Liver (tissue), 9 donors: ENCODE results near the gene MS4A6E. TPM values are rescaled to one million over a fixed set of nuclear protein-coding genes. Genes with fewer than 3 reads are reported as not detected.
A peak's percentile ranks its signal among the peaks of the same experiment; 100 is the strongest.

Experiments used
- DNase-seq: peaks from one replicate; pipeline ENCODE4 v3.0.0-alpha.2; 2017; ENCODE audit warnings: low spot score
- H3K27ac ChIP-seq, 2 donors: one replicate each; pipeline ENCODE4 v1.7.0; 2013; ENCODE audit warnings: inconsistent platforms in 2 of 2, low read length in 2 of 2, control low read depth in 1 of 2, low read depth in 1 of 2, mild to moderate bottlenecking in 1 of 2
- H3K27me3 ChIP-seq, 4 donors: one replicate each; pipeline versions ENCODE4 v1.6.1 to v1.7.0; 2013; ENCODE audit warnings: low read length in 3 of 4, inconsistent platforms in 1 of 4, mild to moderate bottlenecking in 1 of 4, moderate library complexity in 1 of 4; ENCODE audit not compliant: control insufficient read depth in 4 of 4, insufficient read depth in 4 of 4
- H3K36me3 ChIP-seq, 4 donors: one replicate each; pipeline versions ENCODE4 v1.6.1 to v1.7.0; 2013; ENCODE audit warnings: low read length in 3 of 4, mild to moderate bottlenecking in 3 of 4, low read depth in 1 of 4, moderate library complexity in 1 of 4; ENCODE audit not compliant: control insufficient read depth in 4 of 4, insufficient read depth in 3 of 4
- H3K4me1 ChIP-seq, 4 donors: one replicate each; pipeline versions ENCODE4 v1.6.1 to v1.7.0; 2013; ENCODE audit warnings: low read length in 3 of 4, mild to moderate bottlenecking in 3 of 4, moderate library complexity in 1 of 4; ENCODE audit not compliant: control insufficient read depth in 4 of 4, insufficient read depth in 4 of 4
- H3K4me3 ChIP-seq, 3 donors: one replicate each; pipeline versions ENCODE4 v1.6.1 to v1.7.0; 2013; ENCODE audit warnings: low read length in 3 of 3, control low read depth in 1 of 3, low read depth in 1 of 3, mild to moderate bottlenecking in 1 of 3
- H3K9ac ChIP-seq, 2 donors: one replicate each; pipeline ENCODE4 v1.7.0; 2013; ENCODE audit warnings: low read length in 2 of 2, mild to moderate bottlenecking in 2 of 2, moderate library complexity in 2 of 2, control low read depth in 1 of 2, low read depth in 1 of 2
- H3K9me3 ChIP-seq, 4 donors: one replicate each; pipeline versions ENCODE4 v1.6.1 to v1.7.0; 2013; ENCODE audit warnings: low read length in 3 of 4; ENCODE audit not compliant: control insufficient read depth in 4 of 4
- ATF3 ChIP-seq: IDR thresholded peaks from 2 replicates; pipeline ENCODE4 v1.6.1; 2016; ENCODE audit warnings: antibody characterized with exemption
- CTCF ChIP-seq: fragments of 150-350 bp; IDR thresholded peaks from 2 replicates; pipeline ENCODE4 v1.5.1; 2017; ENCODE audit warnings: improper control_type of control experiment, low read depth, low read length; ENCODE audit not compliant: missing input control
- EGR1 ChIP-seq, 2 donors: IDR thresholded peaks; 2 replicates each; pipeline ENCODE4 v1.6.1; 2016 to 2018; ENCODE audit warnings: antibody characterized with exemption in 2 of 2, low read depth in 2 of 2
- FOXA1 ChIP-seq: IDR thresholded peaks from 2 replicates; pipeline ENCODE4 v1.6.1; 2016; ENCODE audit warnings: antibody characterized with exemption
- FOXA2 ChIP-seq: IDR thresholded peaks from 2 replicates; pipeline ENCODE4 v1.6.1; 2016; ENCODE audit warnings: antibody characterized with exemption
- GABPA ChIP-seq, 2 donors: IDR thresholded peaks in 1 of 2; conservative IDR thresholded peaks in 1 of 2; 2 replicates each; pipeline ENCODE4 v1.6.1; 2016; ENCODE audit warnings: antibody characterized with exemption in 2 of 2, mild to moderate bottlenecking in 1 of 2, moderate library complexity in 1 of 2
- HNF4A ChIP-seq, 2 donors: conservative IDR thresholded peaks; 2 replicates each; pipeline ENCODE4 v1.6.1; 2016; ENCODE audit warnings: antibody characterized with exemption in 2 of 2, mild to moderate bottlenecking in 2 of 2
- HNF4G ChIP-seq: IDR thresholded peaks from 2 replicates; pipeline ENCODE4 v1.6.1; 2016; ENCODE audit warnings: antibody characterized with exemption
- JUND ChIP-seq, 2 donors: IDR thresholded peaks; 2 replicates each; pipeline ENCODE4 v1.6.1; 2016; ENCODE audit warnings: antibody characterized with exemption in 2 of 2
- MAX ChIP-seq: IDR thresholded peaks from 2 replicates; pipeline ENCODE4 v1.6.1; 2016; ENCODE audit warnings: antibody characterized with exemption
- NR2F2 ChIP-seq: IDR thresholded peaks from 2 replicates; pipeline ENCODE4 v1.6.1; 2016; ENCODE audit warnings: antibody characterized with exemption
- RAD21 ChIP-seq, 2 donors: IDR thresholded peaks; 2 replicates each; pipeline ENCODE4 v1.6.1; 2016; ENCODE audit warnings: antibody characterized with exemption in 2 of 2, mild to moderate bottlenecking in 2 of 2
- REST ChIP-seq: IDR thresholded peaks from 2 replicates; pipeline ENCODE4 v1.6.1; 2016; ENCODE audit warnings: antibody characterized with exemption, mild to moderate bottlenecking
- RXRA ChIP-seq, 2 donors: IDR thresholded peaks; 2 replicates each; pipeline ENCODE4 v1.6.1; 2017 to 2018; ENCODE audit warnings: antibody characterized with exemption in 2 of 2, mild to moderate bottlenecking in 1 of 2
- SP1 ChIP-seq: IDR thresholded peaks from 2 replicates; pipeline ENCODE4 v1.6.1; 2018; ENCODE audit warnings: antibody characterized with exemption, mild to moderate bottlenecking
- TAF1 ChIP-seq: conservative IDR thresholded peaks from 2 replicates; pipeline ENCODE4 v1.6.1; 2016; ENCODE audit warnings: antibody characterized with exemption, mild to moderate bottlenecking
- YY1 ChIP-seq: IDR thresholded peaks from 2 replicates; pipeline ENCODE4 v1.6.1; 2016; ENCODE audit warnings: antibody characterized with exemption, mild to moderate bottlenecking
- ZBTB33 ChIP-seq: IDR thresholded peaks from 2 replicates; pipeline ENCODE4 v1.6.1; 2016; ENCODE audit warnings: antibody characterized with exemption
- WGBS: extraction: QIAGEN DNeasy Blood & Tissue Kit; methylation state at CpG from one replicate; pipeline ENCODE4 v1.1.7; 2013; 5-methylcytosine and 5-hydroxymethylcytosine counted together
- polyA plus RNA-seq, 2 donors: library from polyadenylated mRNA; stranded (reverse) in 1 of 2; unstranded in 1 of 2; fragments of 200-250 nt in 1 of 2; fragments of >200 nt in 1 of 2; fragmentation: Nextera tagmentation in 1 of 2; extraction: Ambion mirVana in 1 of 2; gene quantifications; one replicate each; pipeline versions ENCODE4 v1.2.1 to v1.2.3, GENCODE V29; 2013 to 2015
- total RNA-seq, 2 donors: library from RNA; depleted of rRNA; stranded (reverse); fragments of >200 nt; gene quantifications; one replicate each; pipeline ENCODE4 v1.2.3, GENCODE V29; 2014
- donor health status: healthy.
- donor health status: healthy.
- donor health status: healthy.
- donor health status: healthy.
- donor health status: healthy.

The MS4A6E gene
- total and polyA plus RNA-seq, 4 donors, result 0.22 to 0.75 TPM; not detected in 2

GRCh38 chr11:60316317-60316716 lies 10.7 kb upstream of the MS4A6E start:
- H3K9me3 ChIP-seq, result peaks cover 0 to 5% (median 2%) of the 10 kb centered on the region in 4 donors
- 56% methylated on average over 2 of the region's 2 CpGs for WGBS
- peaks cover 0 to 5% (median 2%) of the 10 kb centered on the region in 4 donors for H3K27me3 ChIP-seq
- H3K9ac ChIP-seq, result no peak overlapping the region
- no peaks in the 10 kb centered on the region for H3K36me3 ChIP-seq
- TF ChIP-seq RAD21 (IDR thresholded peaks at IDR 0.05) (peak in 1 of 2 donors; percentile 5), JUND (IDR thresholded peaks at IDR 0.05) (no peak)
- H3K27ac ChIP-seq, result no peak overlapping the region
- no peak overlapping the region for H3K4me3 ChIP-seq
- H3K4me1 ChIP-seq, result no peaks in the 10 kb centered on the region
- no peak for DNase-seq

GRCh38 chr11:60318726-60319125 lies 8.3 kb upstream of the MS4A6E start:
- peaks cover 0 to 5% (median 2%) of the 10 kb centered on the region in 4 donors for H3K9me3 ChIP-seq
- H3K27me3 ChIP-seq, result peaks cover 0 to 5% (median 0%) of the 10 kb centered on the region in 4 donors
- TF ChIP-seq GABPA (IDR thresholded peaks at IDR 0.05 in 1 of 2, conservative IDR thresholded peaks at IDR 0.05 in 1 of 2) (no peak), HNF4A (conservative IDR thresholded peaks at IDR 0.05) (no peak), MAX (no peak), EGR1 (IDR thresholded peaks at IDR 0.05; ENCODE audit: low read depth in 2 of 2) (no peak), NR2F2 (no peak), YY1 (no peak), JUND (IDR thresholded peaks at IDR 0.05) (no peak)
- H3K27ac ChIP-seq, result no peak overlapping the region
- H3K4me1 ChIP-seq, result no peaks in the 10 kb centered on the region
- H3K4me3 ChIP-seq, result peak overlapping the region in 1 of 3 donors; percentile 3
- H3K9ac ChIP-seq, result no peak overlapping the region
- DNase-seq, result no peak
- 57% methylated on average over 2 of the region's 2 CpGs for WGBS
- H3K36me3 ChIP-seq, result no peaks in the 10 kb centered on the region

GRCh38 chr11:60321051-60321450 lies 6.0 kb upstream of the MS4A6E start:
- no peak overlapping the region for H3K4me3 ChIP-seq
- DNase-seq, result no peak
- peaks cover 0 to 2% (median 0%) of the 10 kb centered on the region in 4 donors for H3K27me3 ChIP-seq
- TF ChIP-seq HNF4G, result no peak
- no peak for TF ChIP-seq NR2F2
- TF ChIP-seq RAD21 (IDR thresholded peaks at IDR 0.05), result no peak
- no peak for TF ChIP-seq FOXA2
- TF ChIP-seq MAX, result no peak
- no peak for TF ChIP-seq CTCF
- TF ChIP-seq TAF1, result no peak
- TF ChIP-seq JUND (IDR thresholded peaks at IDR 0.05), result no peak
- TF ChIP-seq HNF4A (conservative IDR thresholded peaks at IDR 0.05), result no peak
- no peak for TF ChIP-seq FOXA1
- no peak for TF ChIP-seq SP1
- TF ChIP-seq REST, result no peak
- no peak for TF ChIP-seq RXRA (IDR thresholded peaks at IDR 0.05)
- no peak for TF ChIP-seq ATF3
- no peak for TF ChIP-seq ZBTB33
- TF ChIP-seq GABPA (IDR thresholded peaks at IDR 0.05 in 1 of 2, conservative IDR thresholded peaks at IDR 0.05 in 1 of 2), result no peak
- no peak overlapping the region for H3K27ac ChIP-seq
- H3K9ac ChIP-seq, result no peak overlapping the region
- H3K4me1 ChIP-seq, result no peaks in the 10 kb centered on the region
- H3K9me3 ChIP-seq, result peaks cover 0 to 5% (median 3%) of the 10 kb centered on the region in 4 donors
- no peaks in the 10 kb centered on the region for H3K36me3 ChIP-seq
